Fibroblast of lung (primary cell): ENCODE results near the gene NELFB.

Experiments
- CTCF ChIP-seq, 2 donors: IDR thresholded peaks in 1 of 2; conservative IDR thresholded peaks in 1 of 2; 1 replicate in 1 of 2; 2 replicates in 1 of 2; pipeline ENCODE4 v1.5.1; 2011 to 2012; ENCODE audit warnings: low read length in 2 of 2, control low read depth in 1 of 2, inconsistent platforms in 1 of 2, low read depth in 1 of 2, mild to moderate bottlenecking in 1 of 2
- EZH2 ChIP-seq: IDR thresholded peaks from 2 replicates; pipeline ENCODE4 v1.5.1; 2012; ENCODE audit warnings: low read length, control low read depth, mild to moderate bottlenecking; ENCODE audit errors: missing control alignments

- TF ChIP-seq CTCF (conservative IDR thresholded peaks at IDR 0.05 in 1 of 2, IDR thresholded peaks at IDR 0.05 in 1 of 2; ENCODE audit: low read depth in 1 of 2, low read length in 2 of 2) (no peak), EZH2 (no peak)
Observed at GRCh38 chr9:137225699-137226331, 29.3 kb upstream of the NELFB start.
